Neural cell (in vitro differentiated cells): ENCODE data around the gene NMNAT3. TPM values are rescaled to one million over a fixed set of nuclear protein-coding genes. Genes with fewer than 3 reads are reported as not detected.

ENCODE experiments used
- H2AFZ ChIP-seq: fragments of 200-600, 300-800 bp; sonication (generic), shearing (Covaris generic); 2 replicates; pipeline ENCODE4 v1.6.0; 2014; ENCODE audit warnings: low read depth, mild to moderate bottlenecking, antibody characterized with exemption, low read length, moderate library complexity
- H3F3A ChIP-seq: fragments of 200-600 bp; shearing (Covaris generic); 2 replicates; pipeline ENCODE4 v1.6.1; 2016; ENCODE audit warnings: mild to moderate bottlenecking, moderate library complexity, mixed read lengths, antibody characterized with exemption, low read length; ENCODE audit not compliant: insufficient read depth, poor library complexity, severe bottlenecking
- H3K27ac ChIP-seq: fragments of 200-600, 300-800 bp; sonication (generic), shearing (Covaris generic); 2 replicates; pipeline ENCODE4 v1.5.1; 2014; ENCODE audit warnings: mild to moderate bottlenecking, low read length, moderate library complexity
- H3K27me3 ChIP-seq: fragments of 300-800, 200-600 bp; sonication (generic), shearing (Covaris generic); 2 replicates; pipeline ENCODE4 v1.6.0; 2014; ENCODE audit warnings: mild to moderate bottlenecking, low read depth, low read length, moderate library complexity; ENCODE audit not compliant: insufficient read depth
- H3K36me3 ChIP-seq: fragments of 300-800, 200-600 bp; sonication (generic), shearing (Covaris generic); 2 replicates; pipeline ENCODE4 v1.5.1; 2014; ENCODE audit warnings: mild to moderate bottlenecking, antibody characterized with exemption, low read length, moderate library complexity; ENCODE audit not compliant: insufficient read depth
- H3K4me2 ChIP-seq: fragments of 300-800, 200-600 bp; sonication (generic), shearing (Covaris generic); 2 replicates; pipeline ENCODE4 v1.6.0; 2014; ENCODE audit warnings: mild to moderate bottlenecking, low read length
- H3K4me3 ChIP-seq: fragments of 300-800, 200-600 bp; sonication (generic), shearing (Covaris generic); 2 replicates; pipeline ENCODE4 v1.5.1; 2014; ENCODE audit warnings: mild to moderate bottlenecking, low read length, moderate library complexity
- H3K79me2 ChIP-seq: fragments of 200-600 bp; shearing (Covaris generic); replicated peaks from 2 replicates; pipeline ENCODE4 v1.6.0; 2014; ENCODE audit warnings: mild to moderate bottlenecking, low read length, moderate library complexity; ENCODE audit not compliant: insufficient read depth
- H3K9ac ChIP-seq: fragments of 300-800, 200-600 bp; sonication (generic), shearing (Covaris generic); 2 replicates; pipeline ENCODE4 v1.6.1; 2016; ENCODE audit warnings: mild to moderate bottlenecking, low read length, mixed read lengths
- H3K9me2 ChIP-seq: fragments of 200-600 bp; shearing (Covaris generic); 2 replicates; pipeline ENCODE4 v1.6.1; 2016; ENCODE audit warnings: mild to moderate bottlenecking, low read length, mixed read lengths; ENCODE audit not compliant: insufficient read depth
- H3K9me3 ChIP-seq: fragments of 200-600, 300-800 bp; sonication (generic), shearing (Covaris generic); 2 replicates; pipeline ENCODE4 v1.6.1; 2016; ENCODE audit warnings: mild to moderate bottlenecking, mixed run types, low read length, moderate library complexity, mixed read lengths
- H4K20me1 ChIP-seq: fragments of 200-600 bp; shearing (Covaris generic); 2 replicates; pipeline ENCODE4 v1.6.1; 2016; ENCODE audit warnings: mild to moderate bottlenecking, mixed run types; ENCODE audit not compliant: insufficient read depth
- EP300 ChIP-seq: fragments of 450-650 bp; conservative IDR thresholded peaks from 2 replicates; pipeline ENCODE4 v1.6.1; 2014; ENCODE audit warnings: antibody characterized with exemption, mild to moderate bottlenecking, moderate library complexity; ENCODE audit not compliant: poor library complexity, severe bottlenecking
- EZH2 ChIP-seq: fragments of 200-600, 300-800 bp; shearing (Covaris generic), sonication (generic); IDR thresholded peaks from 2 replicates; pipeline ENCODE4 v1.6.1; 2014; ENCODE audit warnings: antibody characterized with exemption, low read length, borderline replicate concordance, mild to moderate bottlenecking; ENCODE audit not compliant: insufficient read depth, poor library complexity, severe bottlenecking
- MXI1 ChIP-seq: fragments of 450-650 bp; conservative IDR thresholded peaks from 2 replicates; pipeline ENCODE4 v1.6.1; 2014; ENCODE audit warnings: antibody characterized with exemption, mild to moderate bottlenecking; ENCODE audit not compliant: poor library complexity, severe bottlenecking
- POLR2AphosphoS5 ChIP-seq: IDR thresholded peaks from 2 replicates; pipeline ENCODE4 v1.6.1; 2012
- RAD21 ChIP-seq: fragments of 450-650 bp; conservative IDR thresholded peaks from 2 replicates; pipeline ENCODE4 v1.6.1; 2014; ENCODE audit warnings: antibody characterized with exemption, mild to moderate bottlenecking, moderate library complexity
- SMC3 ChIP-seq: fragments of 450-650 bp; conservative IDR thresholded peaks from 2 replicates; pipeline ENCODE4 v1.6.1; 2014; ENCODE audit warnings: antibody characterized with exemption, mild to moderate bottlenecking, moderate library complexity; ENCODE audit not compliant: poor library complexity
- TAF1 ChIP-seq: IDR thresholded peaks from 2 replicates; pipeline ENCODE4 v1.6.1; 2012; ENCODE audit warnings: low read depth
- polyA plus RNA-seq: library from polyadenylated mRNA; depleted of rRNA; stranded (reverse); fragments of >200 nt; gene quantifications from 2 replicates; pipeline ENCODE4 v1.2.3, GENCODE V29; 2014
- TF ChIP-seq, protein P1 (sequence below): IDR thresholded peaks from 2 replicates; pipeline ENCODE4 v1.6.1; 2012; ENCODE audit warnings: borderline replicate concordance
- TF ChIP-seq, protein P2 (sequence below): fragments of 450-650 bp; IDR thresholded peaks from 2 replicates; pipeline ENCODE4 v1.5.1; 2014; ENCODE audit warnings: antibody characterized with exemption, mild to moderate bottlenecking, moderate library complexity; ENCODE audit not compliant: poor library complexity, severe bottlenecking

NMNAT3 gene
- polyA plus RNA-seq, 1 donor from 2014 or later: 2.3 TPM

DNA sequence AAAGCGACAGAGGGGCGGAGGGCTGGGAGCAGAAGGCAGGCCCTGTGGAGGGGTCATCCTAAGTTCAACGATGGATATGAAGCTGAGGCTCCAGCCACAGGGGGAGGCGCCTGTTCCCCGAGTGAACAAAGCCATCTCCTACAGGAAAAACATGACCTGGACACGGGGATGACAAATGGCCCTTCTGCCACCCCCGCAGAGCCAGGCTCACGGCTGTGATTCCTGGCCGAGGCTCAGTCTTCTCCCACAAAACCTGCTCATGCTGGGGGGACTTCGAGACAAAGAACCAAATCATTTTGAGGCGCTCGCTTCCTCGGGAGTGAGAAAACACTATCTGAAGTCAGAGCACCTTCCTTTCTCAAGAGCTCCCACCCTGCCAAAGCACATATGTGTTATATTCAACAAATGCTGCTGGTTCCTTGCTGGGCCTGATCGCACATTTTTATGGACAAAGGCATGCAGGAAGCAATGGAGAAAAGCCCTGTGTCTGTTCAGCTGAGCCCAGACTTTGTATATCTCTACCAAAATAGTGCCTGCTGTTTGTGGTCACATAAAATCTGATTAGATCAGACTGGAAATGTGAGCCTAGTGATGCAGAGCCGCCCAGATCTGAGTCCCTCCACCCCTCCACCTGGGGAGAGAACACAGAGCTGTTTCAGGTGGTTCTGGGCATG, 143.9 kb downstream of the NMNAT3 start:
- H2AFZ ChIP-seq: no peak overlapping the region

DNA sequence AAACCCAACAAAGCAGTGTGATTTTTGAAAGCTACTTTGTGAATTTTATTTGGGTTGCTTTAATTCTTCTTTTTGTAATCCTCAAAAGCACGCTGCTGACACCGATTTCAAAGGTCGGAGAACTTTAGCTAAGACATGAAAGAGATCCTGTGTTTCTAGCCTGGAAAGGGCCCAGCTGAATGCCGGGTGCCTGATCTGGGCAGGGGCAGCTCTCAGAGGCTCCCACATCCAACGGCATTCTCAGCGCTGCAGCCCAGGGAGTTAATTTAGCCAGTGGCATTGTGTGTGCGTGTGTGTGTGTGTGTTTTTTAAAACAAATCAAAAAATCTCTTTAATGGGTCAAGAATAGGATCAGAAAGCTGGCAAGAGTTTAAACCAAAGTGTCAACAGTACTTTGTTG, 144.8 kb downstream of the NMNAT3 start:
- no peak overlapping the region for H3K9ac ChIP-seq
- TF ChIP-seq POLR2AphosphoS5 (no peak), RAD21 (no peak), EZH2 (no peak), SMC3 (no peak), TAF1 (no peak), EP300 (no peak), MXI1 (no peak)
- TF ChIP-seq, protein P1, sequence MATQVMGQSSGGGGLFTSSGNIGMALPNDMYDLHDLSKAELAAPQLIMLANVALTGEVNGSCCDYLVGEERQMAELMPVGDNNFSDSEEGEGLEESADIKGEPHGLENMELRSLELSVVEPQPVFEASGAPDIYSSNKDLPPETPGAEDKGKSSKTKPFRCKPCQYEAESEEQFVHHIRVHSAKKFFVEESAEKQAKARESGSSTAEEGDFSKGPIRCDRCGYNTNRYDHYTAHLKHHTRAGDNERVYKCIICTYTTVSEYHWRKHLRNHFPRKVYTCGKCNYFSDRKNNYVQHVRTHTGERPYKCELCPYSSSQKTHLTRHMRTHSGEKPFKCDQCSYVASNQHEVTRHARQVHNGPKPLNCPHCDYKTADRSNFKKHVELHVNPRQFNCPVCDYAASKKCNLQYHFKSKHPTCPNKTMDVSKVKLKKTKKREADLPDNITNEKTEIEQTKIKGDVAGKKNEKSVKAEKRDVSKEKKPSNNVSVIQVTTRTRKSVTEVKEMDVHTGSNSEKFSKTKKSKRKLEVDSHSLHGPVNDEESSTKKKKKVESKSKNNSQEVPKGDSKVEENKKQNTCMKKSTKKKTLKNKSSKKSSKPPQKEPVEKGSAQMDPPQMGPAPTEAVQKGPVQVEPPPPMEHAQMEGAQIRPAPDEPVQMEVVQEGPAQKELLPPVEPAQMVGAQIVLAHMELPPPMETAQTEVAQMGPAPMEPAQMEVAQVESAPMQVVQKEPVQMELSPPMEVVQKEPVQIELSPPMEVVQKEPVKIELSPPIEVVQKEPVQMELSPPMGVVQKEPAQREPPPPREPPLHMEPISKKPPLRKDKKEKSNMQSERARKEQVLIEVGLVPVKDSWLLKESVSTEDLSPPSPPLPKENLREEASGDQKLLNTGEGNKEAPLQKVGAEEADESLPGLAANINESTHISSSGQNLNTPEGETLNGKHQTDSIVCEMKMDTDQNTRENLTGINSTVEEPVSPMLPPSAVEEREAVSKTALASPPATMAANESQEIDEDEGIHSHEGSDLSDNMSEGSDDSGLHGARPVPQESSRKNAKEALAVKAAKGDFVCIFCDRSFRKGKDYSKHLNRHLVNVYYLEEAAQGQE: no peak
- TF ChIP-seq, protein P2, sequence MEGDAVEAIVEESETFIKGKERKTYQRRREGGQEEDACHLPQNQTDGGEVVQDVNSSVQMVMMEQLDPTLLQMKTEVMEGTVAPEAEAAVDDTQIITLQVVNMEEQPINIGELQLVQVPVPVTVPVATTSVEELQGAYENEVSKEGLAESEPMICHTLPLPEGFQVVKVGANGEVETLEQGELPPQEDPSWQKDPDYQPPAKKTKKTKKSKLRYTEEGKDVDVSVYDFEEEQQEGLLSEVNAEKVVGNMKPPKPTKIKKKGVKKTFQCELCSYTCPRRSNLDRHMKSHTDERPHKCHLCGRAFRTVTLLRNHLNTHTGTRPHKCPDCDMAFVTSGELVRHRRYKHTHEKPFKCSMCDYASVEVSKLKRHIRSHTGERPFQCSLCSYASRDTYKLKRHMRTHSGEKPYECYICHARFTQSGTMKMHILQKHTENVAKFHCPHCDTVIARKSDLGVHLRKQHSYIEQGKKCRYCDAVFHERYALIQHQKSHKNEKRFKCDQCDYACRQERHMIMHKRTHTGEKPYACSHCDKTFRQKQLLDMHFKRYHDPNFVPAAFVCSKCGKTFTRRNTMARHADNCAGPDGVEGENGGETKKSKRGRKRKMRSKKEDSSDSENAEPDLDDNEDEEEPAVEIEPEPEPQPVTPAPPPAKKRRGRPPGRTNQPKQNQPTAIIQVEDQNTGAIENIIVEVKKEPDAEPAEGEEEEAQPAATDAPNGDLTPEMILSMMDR: no peak
- H3K9me3 ChIP-seq: no peaks in the 10 kb centered on the region
- no peak overlapping the region for H3K4me3 ChIP-seq
- peaks cover 5% of the 10 kb centered on the region for H3F3A ChIP-seq
- no peaks in the 10 kb centered on the region for H4K20me1 ChIP-seq
- no peak overlapping the region for H2AFZ ChIP-seq
- no peaks in the 10 kb centered on the region for H3K79me2 ChIP-seq
- no peaks in the 10 kb centered on the region for H3K9me2 ChIP-seq
- H3K4me2 ChIP-seq: no peak overlapping the region
- no peaks in the 10 kb centered on the region for H3K27me3 ChIP-seq
- H3K27ac ChIP-seq: no peak overlapping the region
- H3K36me3 ChIP-seq: no peaks in the 10 kb centered on the region

More for the DNA sequence above, 143.9 kb downstream of the NMNAT3 start:
- H3K36me3 ChIP-seq: no peaks in the 10 kb centered on the region
- H3K9me3 ChIP-seq: no peaks in the 10 kb centered on the region
- H3K4me2 ChIP-seq: no peak overlapping the region
- H3K79me2 ChIP-seq: no peaks in the 10 kb centered on the region
- H3F3A ChIP-seq: peaks cover 5% of the 10 kb centered on the region
- no peak overlapping the region for H3K27ac ChIP-seq
- no peaks in the 10 kb centered on the region for H4K20me1 ChIP-seq
- H3K9ac ChIP-seq: no peak overlapping the region
- no peak for TF ChIP-seq MXI1
- no peak for TF ChIP-seq SMC3
- TF ChIP-seq EP300: no peak
- TF ChIP-seq, protein P2: no peak
- TF ChIP-seq RAD21: no peak
- TF ChIP-seq TAF1: no peak
- TF ChIP-seq EZH2: no peak
- TF ChIP-seq, protein P1: no peak
- no peak for TF ChIP-seq POLR2AphosphoS5
- H3K27me3 ChIP-seq: no peaks in the 10 kb centered on the region
- H3K4me3 ChIP-seq: no peak overlapping the region
- no peaks in the 10 kb centered on the region for H3K9me2 ChIP-seq
